ENCODE results near the gene EMILIN1.
"Not testable (repeated sequence)": the region's sequence is repeated elsewhere in the genome, so short reads cannot be mapped to it uniquely, and the experiment has no call there.

The EMILIN1 gene

DNA sequence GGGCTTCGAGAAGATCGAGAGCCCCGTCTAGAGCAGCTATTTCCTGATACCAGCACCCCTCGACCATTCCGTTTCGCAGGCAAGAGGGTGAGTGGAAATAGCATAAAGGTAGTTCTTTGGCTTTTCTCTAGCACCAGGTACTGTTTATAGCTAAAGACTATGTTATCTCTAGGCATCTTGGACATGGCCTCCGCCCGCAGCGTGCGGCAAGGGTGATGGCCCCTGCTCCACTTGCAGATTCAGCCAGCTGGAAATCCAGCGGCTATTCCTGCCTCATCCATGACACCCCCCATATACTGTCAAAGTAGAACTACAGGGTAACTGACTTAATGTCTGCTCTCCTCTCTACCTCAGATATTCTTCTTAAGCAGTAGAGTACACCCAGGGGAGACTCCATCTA, 23.7 kb upstream of the EMILIN1 start:
- no peak for DNase-seq

DNA sequence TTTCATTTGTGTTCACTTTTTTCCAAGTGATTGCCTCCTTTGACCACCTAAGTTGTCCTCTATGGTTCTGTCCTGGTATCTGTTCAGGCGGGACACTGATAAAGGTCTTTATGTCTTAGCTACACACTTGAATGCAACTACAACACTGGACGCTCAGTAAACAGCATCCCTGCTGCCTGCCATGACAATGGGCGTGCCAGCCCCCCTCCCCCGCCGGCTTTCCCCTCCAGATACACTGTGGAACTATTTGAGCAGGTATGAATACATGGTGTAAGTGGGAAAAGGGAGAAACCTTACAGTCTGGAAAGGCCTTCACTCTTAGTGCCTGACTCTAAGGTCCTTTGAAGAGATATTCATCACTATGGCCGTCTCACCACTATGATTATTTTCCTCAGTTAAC, 21.2 kb upstream of the EMILIN1 start:
- DNase-seq: no peak

DNA sequence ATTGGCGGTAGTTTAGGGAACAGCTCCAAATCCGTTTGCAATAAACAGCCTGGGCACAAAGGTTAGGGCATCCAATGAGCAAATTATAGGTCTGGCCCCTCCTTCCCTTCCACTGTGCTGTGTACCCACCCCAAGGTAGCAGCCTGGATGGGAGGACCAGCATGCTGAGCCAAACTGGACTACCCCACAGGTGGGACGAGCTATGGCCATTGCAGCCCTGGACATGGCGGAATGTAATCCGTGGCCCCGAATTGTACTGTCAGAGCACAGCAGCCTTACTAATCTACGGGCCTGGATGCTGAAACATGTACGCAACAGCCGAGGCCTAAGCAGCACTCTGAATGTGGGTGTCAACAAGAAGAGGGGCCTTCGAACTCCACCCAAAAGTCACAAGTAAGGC, 20.2 kb upstream of the EMILIN1 start:
- no peak for DNase-seq

DNA sequence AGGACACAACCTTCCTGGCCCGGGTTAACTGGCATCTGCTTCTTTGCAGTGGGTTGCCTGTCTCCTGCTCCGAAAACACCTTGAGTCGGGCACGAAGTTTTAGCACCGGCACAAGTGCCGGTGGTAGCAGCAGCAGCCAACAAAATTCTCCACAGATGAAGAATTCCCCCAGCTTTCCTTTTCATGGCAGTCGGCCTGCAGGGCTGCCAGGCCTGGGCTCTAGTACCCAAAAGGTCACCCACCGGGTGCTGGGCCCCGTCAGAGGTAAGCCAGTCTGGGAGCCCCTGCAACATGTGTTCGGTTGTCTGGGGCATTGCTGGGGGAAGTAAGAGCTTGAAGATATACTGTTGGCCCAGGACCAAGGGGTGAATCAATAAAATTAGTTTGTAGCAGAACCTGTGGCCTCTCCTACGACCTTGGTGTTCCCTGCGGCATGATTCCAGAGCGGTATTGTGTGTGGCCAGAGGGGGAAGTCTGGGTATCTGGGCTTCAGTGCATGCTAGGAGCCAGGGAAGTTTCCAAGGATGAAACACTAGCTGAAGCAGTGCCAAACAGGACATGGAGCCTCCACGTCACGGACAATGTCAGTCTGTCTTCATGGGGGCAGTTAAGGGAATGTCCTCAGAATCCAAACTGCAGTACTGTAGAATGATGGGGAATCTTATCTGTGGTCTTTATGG, 19.1 kb upstream of the EMILIN1 start:
- no peak for DNase-seq

DNA sequence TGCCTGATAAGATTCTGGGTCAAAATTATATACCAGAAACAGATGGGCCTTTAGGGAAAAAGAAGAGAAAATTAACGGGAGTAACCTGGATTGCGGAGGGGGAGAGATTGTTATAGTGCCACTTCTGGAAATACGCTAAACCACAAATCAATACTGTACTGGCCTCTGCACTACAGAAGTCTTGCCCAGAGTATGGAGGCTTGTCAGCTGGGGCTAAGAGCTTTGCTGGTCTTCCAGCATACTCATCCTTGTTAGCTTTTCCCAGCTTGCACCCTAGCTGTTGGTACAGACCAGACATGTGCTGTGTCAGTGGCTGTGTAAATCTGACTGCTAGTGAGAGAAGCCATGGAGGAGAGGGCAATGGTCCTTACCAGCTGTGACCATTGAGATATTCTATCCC, 18.1 kb upstream of the EMILIN1 start:
- DNase-seq: no peak

DNA sequence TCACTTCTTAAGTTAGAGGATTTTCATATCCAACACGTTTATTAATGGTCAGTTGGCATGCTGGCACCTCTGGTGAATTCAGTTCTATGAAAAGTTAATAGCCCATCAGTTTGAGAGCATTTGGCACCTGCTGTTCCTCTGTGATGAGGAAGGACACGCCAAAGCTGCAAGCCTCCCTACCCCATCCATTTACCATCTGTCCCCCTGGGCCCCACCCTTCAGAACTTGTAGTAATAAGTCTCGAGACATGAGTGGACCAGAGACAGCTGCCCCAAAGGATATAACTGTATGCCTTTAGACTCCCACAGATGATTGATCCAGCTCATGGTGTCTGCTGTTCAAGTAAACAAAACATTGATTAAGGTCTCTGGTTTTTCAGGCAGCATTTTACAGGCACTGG, 13.3 kb upstream of the EMILIN1 start:
- DNase-seq: no peak

DNA sequence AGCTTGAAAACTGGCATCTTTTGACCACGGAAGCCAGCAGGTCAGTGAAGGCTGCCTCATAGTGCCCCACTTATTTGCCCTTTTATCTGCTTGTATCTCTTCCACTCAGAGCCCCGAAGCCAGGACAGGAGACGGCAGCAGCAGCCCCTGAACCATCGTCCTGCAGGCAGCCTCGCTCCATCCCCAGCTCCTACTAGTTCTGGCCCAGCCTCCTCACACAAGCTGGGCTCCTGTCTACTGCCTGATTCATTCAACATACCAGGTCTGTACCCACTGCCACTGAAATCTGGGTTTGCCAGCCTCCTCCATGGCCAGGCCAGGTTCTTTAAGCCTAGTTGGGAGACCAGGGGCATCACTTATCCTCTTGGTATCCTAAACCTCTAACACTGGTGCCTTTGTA, 11.0 kb upstream of the EMILIN1 start:
- DNase-seq: no peak

DNA sequence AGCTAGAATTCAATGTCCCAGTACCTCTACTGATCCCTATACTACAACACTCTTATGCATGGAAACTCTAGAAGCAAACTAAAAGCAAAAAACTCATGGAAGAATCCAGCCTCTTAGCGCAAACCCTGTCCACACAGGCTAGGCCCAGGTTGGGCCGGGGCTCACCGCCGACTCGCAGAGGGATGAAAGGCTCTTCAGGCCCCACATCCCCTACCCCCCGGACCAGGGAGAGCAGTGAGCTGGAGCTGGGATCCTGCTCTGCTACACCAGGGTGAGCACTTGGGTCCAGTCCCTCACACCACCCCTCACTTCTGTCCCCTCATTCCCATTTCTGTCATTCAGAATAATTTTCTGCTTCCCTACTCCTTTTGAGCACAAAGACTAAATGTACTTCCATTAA, 9.0 kb upstream of the EMILIN1 start:
- no peak for DNase-seq

DNA sequence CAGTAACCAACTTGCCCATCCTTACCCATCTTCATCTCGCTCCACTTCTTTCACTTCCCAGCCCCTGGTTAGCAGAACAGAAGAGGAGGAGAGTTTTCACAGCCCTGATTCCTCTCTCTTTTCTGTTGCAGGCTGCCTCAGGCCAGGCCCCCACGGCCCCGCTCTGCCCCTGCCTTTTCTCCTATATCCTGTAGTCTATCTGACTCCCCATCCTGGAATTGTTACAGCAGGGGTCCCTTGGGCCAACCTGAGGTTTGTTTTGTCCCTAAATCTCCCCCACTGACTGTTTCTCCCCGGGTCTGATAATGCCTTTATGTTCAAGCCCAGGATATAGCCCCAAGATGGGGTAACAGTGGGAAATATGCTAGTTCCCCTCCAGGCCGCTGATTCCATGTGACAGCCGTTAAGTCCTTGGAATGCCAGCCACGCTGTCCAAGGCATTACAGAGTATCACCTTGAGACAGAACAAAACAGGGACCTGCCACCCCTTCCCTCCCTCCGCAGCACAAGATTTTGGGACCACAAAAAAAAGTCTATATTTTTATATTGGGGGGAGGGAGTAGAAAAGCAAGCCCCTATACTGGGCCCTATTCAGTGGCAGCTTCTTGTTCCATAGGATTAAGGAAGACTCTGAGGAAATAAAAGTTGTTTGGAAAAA, 8.3 kb upstream of the EMILIN1 start:
- DNase-seq: no peak

DNA sequence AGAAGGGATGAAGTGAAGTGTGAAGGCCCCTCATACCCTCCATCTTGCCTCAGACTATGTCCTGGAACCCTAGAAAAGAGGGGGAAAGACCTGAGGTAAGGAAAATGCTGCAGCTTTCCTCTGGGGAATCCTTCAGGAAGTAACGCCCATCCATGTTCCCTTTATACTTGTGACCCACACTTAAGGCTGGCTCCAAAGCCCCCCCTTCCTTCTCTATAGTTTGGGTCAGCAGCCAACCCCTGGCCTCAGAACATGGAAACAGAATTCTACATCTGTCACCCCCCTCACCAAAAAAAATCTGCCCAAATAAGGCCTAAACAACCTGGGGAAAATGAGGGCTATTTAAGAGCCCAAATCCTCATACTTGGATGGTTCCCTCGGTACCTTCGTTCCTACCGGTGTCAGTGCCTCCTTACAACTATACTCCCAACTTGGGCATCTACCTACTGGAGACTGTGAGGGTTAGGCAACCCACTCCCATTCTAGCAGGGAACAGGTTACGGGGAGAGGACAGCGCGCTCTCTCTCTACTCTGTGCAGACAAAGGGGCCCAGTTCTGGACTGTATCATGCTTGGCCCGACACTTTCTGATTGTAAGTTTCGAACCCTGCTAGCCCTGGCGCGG, 7.7 kb upstream of the EMILIN1 start:
- no peak for DNase-seq

DNA sequence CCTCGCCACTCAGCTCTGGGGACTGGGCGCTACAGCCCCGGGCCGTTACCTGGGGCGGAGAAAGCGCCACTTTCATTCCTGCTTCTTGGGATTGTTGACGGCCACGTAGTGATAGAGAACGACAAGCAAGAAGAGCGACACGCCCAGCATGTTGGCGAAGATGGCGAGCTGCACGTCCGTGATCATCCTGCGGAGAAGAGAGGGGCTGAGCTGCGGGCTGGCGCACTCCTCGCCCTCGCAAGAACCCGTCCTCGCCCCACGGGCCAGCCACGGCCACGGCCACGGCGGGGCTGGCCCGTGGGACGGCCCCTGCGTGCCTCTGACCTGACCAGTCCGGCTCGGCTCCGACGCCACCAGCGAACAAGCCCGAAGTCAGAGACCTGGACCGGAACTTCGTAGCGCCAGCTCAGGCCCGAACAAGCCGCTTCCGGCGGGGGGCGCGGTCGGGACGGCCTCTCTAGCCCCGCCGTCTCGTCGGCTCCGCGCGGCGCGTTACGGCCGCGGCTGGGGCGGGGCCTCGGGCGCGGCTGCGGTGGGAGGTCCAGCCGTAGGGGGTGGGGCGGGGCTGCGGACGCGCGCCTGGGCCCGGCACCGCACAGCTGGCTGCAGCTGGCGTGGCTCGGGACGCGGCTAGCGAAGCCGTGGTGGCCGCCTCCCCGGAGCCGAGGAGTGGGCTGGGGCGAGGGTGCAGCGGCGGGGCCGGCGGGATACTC, 7.0 kb upstream of the EMILIN1 start, which contains the start of gene OST4:
OST4 (minus strand) TSS at position 378 of the 713 bp plus-strand sequence.
- DNase-seq: peak; percentile 96

DNA sequence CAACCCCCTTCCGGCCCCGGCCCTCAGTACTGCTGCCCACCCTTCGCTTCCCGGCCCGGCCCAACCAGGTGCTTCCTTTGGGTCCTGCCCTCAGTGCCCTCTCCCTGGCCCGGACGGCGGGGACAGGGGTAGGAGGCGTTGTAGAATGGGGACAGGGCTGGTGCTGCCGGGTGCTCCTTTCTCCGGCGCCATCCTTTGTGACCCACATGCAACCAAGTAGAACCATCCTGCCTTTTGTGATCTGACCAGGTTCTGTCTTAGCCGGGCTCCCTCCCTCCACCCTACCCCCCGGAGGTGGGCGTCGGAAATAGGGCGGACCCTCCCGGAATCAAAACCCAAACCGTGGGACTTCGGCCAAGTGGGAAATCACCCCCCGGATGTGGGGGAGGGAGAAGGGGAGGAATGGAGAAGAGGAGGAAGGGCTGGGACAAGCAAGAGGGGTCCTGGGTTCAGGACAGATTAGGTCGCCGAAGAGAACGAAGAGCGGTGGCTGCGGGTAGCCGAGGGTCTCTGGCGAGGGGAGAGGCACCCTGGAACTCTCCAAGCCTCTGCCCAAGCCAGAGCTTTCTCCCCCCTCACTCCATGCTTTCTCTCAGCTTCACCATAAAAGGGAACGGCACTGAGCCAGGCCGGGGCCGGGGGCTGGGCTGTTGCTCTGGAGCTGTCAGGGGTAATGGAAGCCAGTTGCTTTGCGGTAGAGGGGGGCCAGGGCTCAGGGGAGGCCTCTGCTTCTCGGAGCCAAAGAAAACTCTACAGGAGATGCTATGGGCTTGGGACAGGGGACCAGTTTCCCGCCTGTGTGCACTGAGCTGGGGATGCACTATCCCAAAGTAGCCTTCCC, 6.2 kb upstream of the EMILIN1 start:
- DNase-seq: peak; percentile 92

DNA sequence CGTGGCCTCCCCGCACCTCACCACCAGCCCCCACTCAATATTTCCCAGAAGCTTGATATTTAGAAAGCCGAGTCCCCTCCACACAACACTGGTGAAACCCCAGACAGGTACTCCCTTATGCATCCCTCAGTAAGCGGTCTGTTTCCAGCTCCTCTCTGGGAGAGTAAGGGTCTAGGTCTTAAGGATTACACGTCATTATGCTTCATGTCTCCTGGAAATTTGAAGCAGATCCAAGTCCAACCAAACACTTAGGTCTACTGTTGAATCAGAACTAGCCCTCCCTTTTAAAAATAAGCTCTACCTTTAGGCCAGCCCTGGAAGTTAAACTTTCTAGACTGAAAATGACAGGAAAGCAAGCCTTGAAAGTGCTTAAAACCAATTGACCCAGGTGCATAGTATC, 5.5 kb upstream of the EMILIN1 start:
- DNase-seq: no peak

DNA sequence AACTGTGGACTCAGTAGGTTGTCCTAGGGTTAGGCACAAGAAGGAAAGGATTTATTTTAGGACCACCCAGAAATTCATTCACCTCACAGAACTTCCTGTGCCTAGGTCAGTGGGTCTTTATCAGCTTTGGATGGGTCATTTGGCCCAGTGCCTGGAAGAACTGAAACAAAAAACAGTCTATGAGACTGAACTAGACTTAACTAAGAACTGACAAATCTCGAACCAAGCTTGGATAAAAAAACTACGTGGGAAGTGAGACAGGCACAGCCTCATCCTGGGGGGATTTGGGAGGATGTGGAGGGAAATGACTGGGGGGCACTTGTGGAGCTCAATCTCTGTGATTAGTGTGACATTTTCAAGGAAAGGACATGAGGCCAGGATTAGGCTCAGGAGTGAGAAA, 4.6 kb upstream of the EMILIN1 start:
- no peak for DNase-seq

DNA sequence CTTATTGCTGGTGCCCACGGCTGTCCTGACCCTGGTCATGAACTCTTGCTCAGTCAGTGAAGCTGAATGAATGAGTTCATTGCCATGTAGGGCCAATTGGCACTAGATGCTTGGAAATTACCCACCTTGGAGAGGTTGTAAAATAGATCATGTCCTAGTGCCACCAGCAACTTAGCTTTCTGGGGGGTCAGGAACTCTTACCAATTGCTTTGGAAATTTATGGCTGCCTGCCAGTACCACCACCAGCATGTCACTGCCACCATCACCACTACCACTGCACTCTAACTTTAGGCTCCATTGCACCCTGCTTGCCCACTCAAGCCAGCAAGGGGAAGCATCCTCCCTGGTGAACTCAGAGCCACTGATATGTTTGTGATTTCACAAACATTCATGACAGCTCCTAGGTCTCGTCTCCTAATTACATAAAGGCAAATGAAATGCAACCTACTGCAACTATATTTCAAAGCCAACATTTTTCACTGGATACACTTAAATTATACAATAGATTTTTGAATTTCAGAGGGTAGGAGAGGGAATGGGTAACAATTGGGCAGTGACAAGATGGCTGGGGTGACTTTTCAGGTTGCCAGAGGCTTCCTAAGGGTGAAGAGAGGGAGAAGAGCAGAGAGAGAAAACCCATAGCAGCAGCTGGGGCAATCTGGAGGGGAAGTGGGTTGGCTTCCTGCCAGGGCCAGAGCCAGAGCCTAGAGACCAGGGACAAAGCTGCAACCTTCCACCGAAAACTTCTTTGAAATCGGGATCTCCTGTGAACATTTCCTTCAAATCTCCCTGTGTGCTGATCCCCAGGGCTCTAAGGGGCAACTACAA, 3.5 kb upstream of the EMILIN1 start:
- peak; percentile 65 for DNase-seq

DNA sequence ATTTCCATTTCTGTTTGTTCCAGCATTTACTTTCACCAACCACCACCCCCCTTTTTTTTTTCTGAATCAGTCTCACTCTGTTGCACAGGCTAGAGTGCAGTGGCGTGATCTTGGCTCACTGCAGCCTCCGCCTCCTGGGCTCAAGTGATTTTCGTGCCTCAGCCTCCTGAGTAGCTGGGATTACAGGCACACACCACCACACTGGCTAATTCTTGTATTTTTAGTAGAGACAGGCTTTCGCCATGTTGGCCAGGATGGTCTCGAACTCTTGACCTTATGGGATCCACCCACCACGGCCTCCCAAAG, 2.9 kb upstream of the EMILIN1 start:
- not testable (repeated sequence) for DNase-seq

DNA sequence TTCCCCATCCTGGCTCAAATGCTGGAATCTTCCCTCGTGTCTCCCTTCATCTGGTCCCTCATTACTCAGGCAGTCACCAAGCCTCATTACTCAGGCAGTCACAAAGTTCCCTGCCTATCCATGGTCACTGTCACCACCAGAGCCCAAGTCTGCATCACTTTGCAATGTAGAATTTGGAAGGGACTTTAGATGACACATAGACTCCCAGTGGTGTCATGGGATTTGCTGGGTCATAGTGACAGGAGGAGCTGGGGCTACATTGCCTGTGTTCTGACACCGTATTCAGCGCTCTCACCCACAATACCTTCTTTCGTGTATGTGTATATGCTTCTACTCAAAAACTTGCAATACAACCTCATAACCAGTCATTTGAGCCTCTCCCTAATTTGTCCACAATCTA, 2.1 kb upstream of the EMILIN1 start:
- no peak for DNase-seq

DNA sequence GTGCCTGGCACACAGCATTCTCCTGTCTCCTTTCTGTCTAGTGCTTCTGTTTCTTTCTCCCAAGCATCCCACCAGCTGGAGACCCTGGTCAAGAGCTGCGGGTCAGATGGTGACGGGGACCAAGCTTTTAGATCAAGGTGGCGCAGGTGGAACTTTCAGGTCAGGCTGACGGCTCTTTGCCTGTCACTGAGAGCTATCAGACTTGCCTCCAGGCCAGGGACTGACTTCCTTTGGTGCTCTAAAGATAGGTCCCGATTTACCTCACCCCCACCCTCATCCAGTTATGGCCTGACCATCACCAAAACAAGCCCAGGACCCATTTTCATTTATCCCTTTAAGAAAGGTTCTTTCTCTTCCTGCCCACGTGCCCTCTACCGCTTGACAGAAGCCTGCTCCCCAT, 1.2 kb upstream of the EMILIN1 start:
- no peak for DNase-seq

DNA sequence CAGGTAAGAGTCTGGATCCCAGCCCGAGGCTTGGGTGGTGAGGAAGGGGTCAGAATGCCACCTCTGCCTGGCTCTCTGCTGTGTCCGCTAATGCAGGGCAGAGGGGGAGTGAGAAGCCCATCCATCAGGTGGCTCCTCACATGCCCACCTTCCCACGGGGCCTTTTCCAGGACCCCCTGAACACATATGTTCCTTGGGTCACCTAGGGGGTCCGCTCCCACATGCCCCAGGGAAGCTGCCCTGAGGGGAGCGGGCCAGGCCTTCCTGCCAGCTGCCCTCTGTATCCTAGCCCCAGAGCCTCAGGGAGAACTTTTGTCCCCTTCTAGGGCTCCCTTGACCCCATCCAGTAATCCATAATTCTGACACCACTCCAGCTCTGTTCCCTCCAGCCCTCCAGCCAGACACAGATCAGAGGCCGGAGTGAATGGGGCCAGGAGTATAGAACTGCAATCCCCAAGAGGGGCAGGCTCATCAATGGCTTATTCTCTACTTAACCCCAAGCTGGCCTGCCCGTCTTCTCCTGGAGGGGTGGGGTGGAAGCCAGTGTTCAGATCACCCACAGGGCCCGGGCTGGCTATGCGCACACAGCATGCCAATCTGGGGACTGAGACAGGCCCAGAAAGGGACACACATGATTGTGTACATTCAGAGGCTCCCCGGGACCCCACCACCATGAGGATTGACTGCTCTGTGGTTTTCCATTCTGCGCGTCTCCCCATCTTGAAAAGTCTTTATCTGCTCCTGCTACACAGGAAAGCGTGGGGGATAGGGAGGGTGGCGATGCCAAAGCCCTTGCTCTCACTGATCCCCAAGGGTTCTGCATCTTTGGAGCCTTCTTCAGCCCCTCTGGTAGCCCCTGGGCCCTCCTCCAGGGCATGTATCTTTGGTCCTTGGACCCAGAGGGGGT, 1.1 kb downstream of the EMILIN1 start:
- DNase-seq: no peak

DNA sequence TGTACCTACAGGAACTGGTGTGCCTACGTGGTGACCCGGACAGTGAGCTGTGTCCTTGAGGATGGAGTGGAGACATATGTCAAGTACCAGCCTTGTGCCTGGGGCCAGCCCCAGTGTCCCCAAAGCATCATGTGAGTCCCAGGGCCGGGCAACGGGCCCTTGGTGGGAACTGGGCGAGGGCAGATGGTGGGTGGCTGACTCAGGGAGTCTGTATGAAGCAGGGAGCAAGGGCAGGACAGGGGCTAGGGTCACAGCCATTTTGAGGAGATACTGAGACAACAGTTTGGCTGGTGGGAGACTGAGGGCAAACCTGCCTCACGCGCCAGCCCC, 1.7 kb downstream of the EMILIN1 start:
- no peak for DNase-seq

DNA sequence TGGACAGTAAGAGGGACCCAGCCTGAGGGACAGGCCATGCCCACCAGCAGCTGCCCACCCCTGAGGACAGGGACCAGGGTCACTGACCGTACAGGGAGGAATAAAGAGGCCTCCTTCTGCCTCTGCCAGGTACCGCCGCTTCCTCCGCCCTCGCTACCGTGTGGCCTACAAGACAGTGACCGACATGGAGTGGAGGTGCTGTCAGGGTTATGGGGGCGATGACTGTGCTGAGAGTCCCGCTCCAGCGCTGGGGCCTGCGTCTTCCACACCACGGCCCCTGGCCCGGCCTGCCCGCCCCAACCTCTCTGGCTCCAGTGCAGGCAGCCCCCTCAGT, 2.2 kb downstream of the EMILIN1 start:
- no peak for DNase-seq

Measured in right hindlimb (tissue), 1 donor.